Measurements from ENCODE around the gene TXN2.

TXN2 gene

DNA sequence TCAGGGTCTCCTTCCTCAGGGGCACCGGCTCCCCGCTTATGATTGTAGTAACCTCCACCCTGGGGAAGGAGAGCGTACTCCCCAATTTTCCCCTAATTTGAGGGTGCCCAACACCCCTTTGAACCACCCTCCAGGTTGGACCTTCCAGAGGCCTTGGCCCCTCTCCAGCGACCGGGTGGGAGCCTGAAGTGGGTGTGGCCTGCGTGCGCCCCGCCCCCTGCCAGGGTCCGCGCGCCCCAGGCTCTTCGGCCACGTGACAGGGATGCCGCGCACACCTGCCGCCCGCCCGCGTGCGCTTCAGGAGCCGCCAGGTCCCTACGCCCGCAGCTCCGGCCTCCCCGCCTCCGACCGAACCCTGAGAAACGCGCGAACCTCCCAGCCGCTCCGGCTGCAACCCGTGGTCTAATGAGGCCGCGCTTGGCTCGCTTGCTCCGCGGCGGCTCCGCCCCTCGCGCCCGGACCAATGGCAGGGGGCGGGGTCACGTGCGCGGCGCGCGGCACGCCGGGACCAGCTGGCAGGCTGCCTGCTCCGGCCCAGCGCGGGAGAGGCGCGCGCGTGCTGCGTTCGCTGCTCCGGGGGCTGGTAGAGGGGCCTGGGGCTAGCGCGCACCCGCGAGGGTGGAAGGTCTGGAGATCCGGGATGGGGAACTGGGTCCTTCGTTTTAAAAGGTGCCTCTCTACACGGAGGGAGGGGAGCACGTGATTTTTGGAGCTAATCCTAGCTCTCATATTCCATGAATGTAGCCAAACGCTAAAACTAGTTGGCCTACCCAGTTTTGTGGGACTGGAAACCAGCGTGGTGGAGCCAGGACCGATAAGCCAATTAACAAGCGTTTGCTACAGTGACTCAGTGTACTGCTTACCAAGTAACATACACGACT, 25.4 kb upstream of the TXN2 start, which contains the start of gene FOXRED2:
TSS of gene FOXRED2 (minus strand) at position 404 of the 881 bp plus-strand sequence. CDS start 618 bp downstream, outside the sequence.
- ATAC-seq (replicated peaks), result peak; percentile 92 to 96
- Mint-ChIP-seq H3K4me3 (peak within 1 kb of the TSS; percentile 83 to 87), H3K36me3 (peaks cover 28 to 38% of the 10 kb centered on the region in 2 donors), H3K27me3 (no peaks in the 10 kb centered on the region), H3K27ac (peak within 1 kb of the TSS; percentile 62), H3K9me3 (peaks cover 4% of the 10 kb centered on the region in 2 donors), H3K4me1 (peaks cover 18 to 39% of the 10 kb centered on the region in 2 donors)
- peak; percentile 87 for DNase-seq

DNA sequence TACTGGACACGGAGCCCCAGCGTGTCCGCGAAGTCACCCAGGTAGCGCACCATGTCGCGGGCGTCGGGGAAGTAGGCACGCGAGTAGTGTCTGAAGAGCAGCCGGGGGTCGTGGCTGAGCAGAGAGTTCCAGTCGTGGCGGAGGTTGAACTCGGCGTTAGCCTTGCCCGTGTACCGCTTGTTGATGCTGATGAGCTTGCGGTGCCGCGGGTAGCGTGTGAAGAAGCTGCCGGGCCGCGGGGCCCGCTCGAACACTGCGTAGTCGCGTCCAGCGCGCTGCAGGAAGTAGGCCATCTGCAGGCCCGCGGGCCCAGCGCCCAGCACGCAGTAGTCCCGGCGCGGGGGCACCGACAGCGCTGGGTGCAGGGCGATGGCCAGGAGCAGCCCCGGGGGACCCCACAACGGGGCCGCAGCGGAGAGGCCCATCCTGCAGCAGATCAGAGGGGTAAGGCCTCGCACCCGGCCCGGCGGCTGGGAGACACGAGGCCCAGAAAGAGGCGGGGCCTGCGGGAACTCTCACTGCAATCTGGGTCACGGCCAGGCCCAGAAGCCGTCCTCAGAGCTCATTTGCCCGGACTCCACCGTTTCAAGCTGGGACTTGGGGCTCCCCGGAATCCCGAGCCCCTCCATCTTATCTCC, 24.7 kb upstream of the TXN2 start:
- H3K27me3 Mint-ChIP-seq, result no peaks in the 10 kb centered on the region
- DNase-seq, result no peak
- no peak for ATAC-seq (replicated peaks)
- H3K36me3 Mint-ChIP-seq, result peaks cover 22 to 32% of the 10 kb centered on the region in 2 donors
- H3K4me1 Mint-ChIP-seq, result peaks cover 13 to 33% of the 10 kb centered on the region in 2 donors
- H3K4me3 Mint-ChIP-seq, result peak overlapping the region; percentile 83 to 87
- peaks cover 4% of the 10 kb centered on the region in 2 donors for H3K9me3 Mint-ChIP-seq
- peak overlapping the region; percentile 9 for H3K27ac Mint-ChIP-seq

GRCh38 chr22:36497910-36498665, 16.6 kb upstream of the TXN2 start:
- Mint-ChIP-seq H3K36me3 (peaks cover 31 to 45% of the 10 kb centered on the region in 2 donors), H3K27ac (no peak overlapping the region), H3K4me3 (no peak overlapping the region), H3K27me3 (no peaks in the 10 kb centered on the region), H3K9me3 (no peaks in the 10 kb centered on the region), H3K4me1 (peaks cover 7 to 15% of the 10 kb centered on the region in 2 donors)
- ATAC-seq (replicated peaks), result no peak
- DNase-seq, result no peak

GRCh38 chr22:36493690-36494110, 12.3 kb upstream of the TXN2 start:
- ATAC-seq (replicated peaks) (peak; percentile 93 to 94), DNase-seq (peak; percentile 77)
- Mint-ChIP-seq H3K4me1 (peaks cover 20 to 32% of the 10 kb centered on the region in 2 donors), H3K27me3 (no peaks in the 10 kb centered on the region), H3K36me3 (peaks cover 32 to 54% of the 10 kb centered on the region in 2 donors), H3K9me3 (no peaks in the 10 kb centered on the region), H3K27ac (peak overlapping the region; percentile 77), H3K4me3 (peak overlapping the region; percentile 61 to 67)

DNA sequence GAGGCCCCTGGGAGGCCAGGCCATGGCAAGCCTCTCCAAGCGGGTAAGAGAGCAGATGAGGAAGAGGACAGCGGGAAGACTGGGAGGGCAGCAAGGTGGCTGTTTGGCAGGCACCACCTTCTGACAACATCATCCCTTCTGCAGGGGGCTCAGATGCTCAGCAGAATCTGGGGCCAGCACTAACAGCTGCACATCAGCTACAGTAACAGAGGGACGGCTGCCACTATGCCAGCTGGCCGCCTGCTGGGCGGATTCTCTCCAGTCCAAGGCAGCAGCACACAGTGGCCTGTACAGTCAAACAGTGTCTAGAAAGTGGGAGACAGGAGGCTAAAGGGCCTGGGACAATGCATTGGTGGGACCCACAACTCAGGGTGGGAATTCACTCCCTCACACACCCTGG, 10.7 kb upstream of the TXN2 start:
- Mint-ChIP-seq H3K4me1 (peaks cover 20 to 32% of the 10 kb centered on the region in 2 donors), H3K27ac (peak overlapping the region; percentile 44), H3K27me3 (no peaks in the 10 kb centered on the region), H3K36me3 (peaks cover 30 to 46% of the 10 kb centered on the region in 2 donors), H3K9me3 (no peaks in the 10 kb centered on the region), H3K4me3 (peak overlapping the region; percentile 44 to 59)
- no peak for ATAC-seq (replicated peaks)
- DNase-seq, result no peak

DNA sequence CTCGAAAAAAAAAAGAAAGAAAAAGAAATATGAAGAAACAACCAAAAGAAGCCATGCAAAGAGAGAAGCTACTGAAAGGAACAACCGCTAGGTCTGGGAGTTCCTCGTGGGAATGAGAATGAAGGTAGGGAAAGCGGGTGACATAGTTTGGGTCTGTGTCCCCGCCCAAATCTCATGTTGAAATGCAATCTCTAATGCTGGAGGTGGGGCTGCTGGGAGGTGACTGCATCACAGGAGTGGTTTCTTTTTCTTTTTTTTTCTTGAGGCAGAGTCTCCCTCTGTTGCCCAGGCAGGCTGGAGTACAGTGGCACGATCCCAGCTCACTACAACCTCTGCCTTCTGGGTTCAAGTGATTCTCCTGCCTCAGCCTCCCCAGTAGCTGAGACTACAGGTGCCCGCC, 9.7 kb upstream of the TXN2 start:
- H3K4me1 Mint-ChIP-seq, result peaks cover 23 to 32% of the 10 kb centered on the region in 2 donors
- H3K27me3 Mint-ChIP-seq, result no peaks in the 10 kb centered on the region
- no peaks in the 10 kb centered on the region for H3K9me3 Mint-ChIP-seq
- ATAC-seq (replicated peaks) (no peak), DNase-seq (no peak)
- H3K27ac Mint-ChIP-seq, result peak overlapping the region; percentile 10
- no peak overlapping the region for H3K4me3 Mint-ChIP-seq
- peaks cover 29 to 49% of the 10 kb centered on the region in 2 donors for H3K36me3 Mint-ChIP-seq

DNA sequence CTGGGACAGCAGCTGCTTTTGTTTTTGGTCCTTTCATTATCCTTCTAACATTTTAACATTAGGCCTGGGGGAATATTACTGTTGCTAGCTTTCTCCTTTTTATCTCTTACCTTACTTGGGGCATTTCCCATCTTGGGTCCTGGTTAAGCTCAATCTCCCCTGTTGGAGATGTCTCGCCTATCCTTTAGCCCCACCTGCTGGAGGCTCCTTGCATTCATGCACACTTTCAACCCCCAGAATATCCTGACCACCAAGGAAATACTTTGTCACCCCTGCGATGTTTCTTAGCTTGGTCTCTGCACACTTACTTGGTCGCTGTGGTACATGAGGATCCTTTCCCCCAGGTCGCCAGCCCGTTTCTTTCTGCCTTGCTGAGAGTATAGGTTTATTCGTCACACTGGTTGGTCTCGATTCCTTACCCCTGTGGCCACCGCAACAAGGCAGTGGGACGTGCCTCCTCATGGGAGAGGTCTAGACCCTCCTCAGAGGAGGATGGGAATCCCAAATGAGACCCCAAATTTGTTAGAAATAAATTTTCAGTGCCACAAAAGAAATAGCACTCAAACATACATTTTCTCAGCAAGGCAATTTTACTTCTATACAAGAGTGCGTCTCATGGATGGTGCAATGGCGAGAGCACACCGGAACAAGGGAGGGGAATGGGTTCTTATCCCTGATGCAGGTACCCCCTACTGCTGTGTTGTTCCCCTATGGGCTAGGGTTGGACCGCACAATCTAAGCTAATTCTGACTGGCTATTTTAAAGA, 5.4 kb upstream of the TXN2 start:
- peaks cover 16 to 30% of the 10 kb centered on the region in 2 donors for H3K36me3 Mint-ChIP-seq
- no peak overlapping the region for H3K4me3 Mint-ChIP-seq
- no peaks in the 10 kb centered on the region for H3K27me3 Mint-ChIP-seq
- H3K27ac Mint-ChIP-seq, result no peak overlapping the region
- DNase-seq (peak; percentile 28), ATAC-seq (replicated peaks) (no peak)
- peaks cover 12 to 13% of the 10 kb centered on the region in 2 donors for H3K4me1 Mint-ChIP-seq
- no peaks in the 10 kb centered on the region for H3K9me3 Mint-ChIP-seq

- ATAC-seq (replicated peaks), result peak in 1 of 2 donors; percentile 64
- peak overlapping the region; percentile 100 for H3K27ac Mint-ChIP-seq
- no peak for DNase-seq
- peak overlapping the region; percentile 96 to 99 for H3K4me3 Mint-ChIP-seq
- peaks cover 14 to 20% of the 10 kb centered on the region in 2 donors for H3K4me1 Mint-ChIP-seq
- no peaks in the 10 kb centered on the region for H3K27me3 Mint-ChIP-seq
- no peaks in the 10 kb centered on the region for H3K9me3 Mint-ChIP-seq
- peaks cover 10 to 13% of the 10 kb centered on the region in 2 donors for H3K36me3 Mint-ChIP-seq
Measured at GRCh38 chr22:36480941-36481392, 473 bp downstream of the TXN2 start.

DNA sequence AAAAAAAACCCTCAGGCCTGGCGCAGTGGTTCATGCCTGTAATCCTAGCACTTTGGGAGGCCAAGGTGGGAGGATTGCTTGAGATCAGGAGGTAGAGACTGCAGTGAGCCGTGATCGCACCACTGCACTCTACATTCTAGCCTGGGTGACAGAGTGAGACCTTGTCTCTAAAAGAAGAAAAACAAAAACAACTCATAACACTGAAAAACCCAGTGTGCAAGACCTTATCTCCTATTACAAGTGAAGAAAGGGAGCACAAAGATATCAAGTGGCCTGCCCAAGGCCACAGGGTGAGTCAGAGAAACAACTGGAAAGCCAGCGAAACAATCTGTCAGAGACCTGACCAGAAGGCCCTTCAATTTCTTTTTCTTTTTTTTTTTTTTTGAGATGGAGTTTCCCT, 2.5 kb downstream of the TXN2 start:
- DNase-seq, result no peak

DNA sequence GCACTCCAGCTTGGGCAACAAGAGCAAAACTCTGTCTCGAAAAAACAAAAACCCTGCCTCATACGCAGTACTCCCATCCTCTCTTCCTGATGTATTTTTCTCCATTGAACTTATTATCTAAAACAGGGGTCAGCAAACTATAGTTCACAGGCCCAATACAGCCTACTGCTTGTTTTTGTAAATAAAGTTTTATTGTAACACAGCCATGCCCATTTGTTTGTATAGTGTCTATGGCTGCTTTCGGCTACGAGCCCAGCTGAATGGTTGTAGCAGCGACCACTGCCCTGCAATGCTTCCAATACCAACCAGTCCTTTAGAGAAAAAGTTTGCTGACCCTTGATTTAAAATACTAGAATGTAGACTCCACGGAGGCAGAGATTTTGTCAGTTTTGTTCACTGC, 6.1 kb downstream of the TXN2 start:
- Mint-ChIP-seq H3K36me3 (peaks cover 31 to 45% of the 10 kb centered on the region in 2 donors), H3K9me3 (no peaks in the 10 kb centered on the region), H3K27me3 (no peaks in the 10 kb centered on the region), H3K4me3 (no peak overlapping the region), H3K27ac (no peak overlapping the region), H3K4me1 (peaks cover 6 to 13% of the 10 kb centered on the region in 2 donors)
- no peak for ATAC-seq (replicated peaks)
- DNase-seq, result no peak

More for the DNA sequence above, 2.5 kb downstream of the TXN2 start:
- Mint-ChIP-seq H3K9me3 (no peaks in the 10 kb centered on the region), H3K36me3 (peaks cover 22 to 30% of the 10 kb centered on the region in 2 donors), H3K27me3 (no peaks in the 10 kb centered on the region), H3K27ac (no peak overlapping the region), H3K4me1 (peaks cover 16 to 25% of the 10 kb centered on the region in 2 donors), H3K4me3 (no peak overlapping the region)
- no peak for ATAC-seq (replicated peaks)

DNA sequence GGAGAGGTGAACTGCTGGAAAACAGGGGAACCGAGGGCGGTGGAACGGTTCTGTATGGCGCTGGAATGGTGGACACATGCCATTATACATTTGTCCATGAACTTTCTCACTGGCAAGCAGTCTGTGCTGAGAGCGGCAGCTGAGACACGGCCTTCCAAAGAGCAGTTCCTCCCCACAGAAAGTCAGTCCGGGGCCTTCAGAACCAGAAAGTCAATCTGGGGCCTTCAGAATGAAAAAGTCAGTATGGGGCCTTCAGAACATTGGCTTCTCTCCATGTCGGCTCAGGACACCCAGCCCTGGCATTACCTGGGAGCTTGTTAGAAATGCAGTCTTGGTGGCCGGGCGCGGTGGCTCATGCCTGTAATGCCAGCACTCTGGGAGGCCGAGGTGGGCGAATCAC, 8.8 kb downstream of the TXN2 start:
- ATAC-seq (replicated peaks) (no peak), DNase-seq (no peak)
- H3K36me3 Mint-ChIP-seq, result peaks cover 36 to 53% of the 10 kb centered on the region in 2 donors
- H3K9me3 Mint-ChIP-seq, result no peaks in the 10 kb centered on the region
- H3K4me1 Mint-ChIP-seq, result peaks cover 12 to 23% of the 10 kb centered on the region in 2 donors
- H3K4me3 Mint-ChIP-seq, result no peak overlapping the region
- no peaks in the 10 kb centered on the region for H3K27me3 Mint-ChIP-seq
- no peak overlapping the region for H3K27ac Mint-ChIP-seq

GRCh38 chr22:36471341-36471821, 10.1 kb downstream of the TXN2 start:
- H3K9me3 Mint-ChIP-seq, result no peaks in the 10 kb centered on the region
- DNase-seq (no peak), ATAC-seq (replicated peaks) (no peak)
- no peak overlapping the region for H3K4me3 Mint-ChIP-seq
- peaks cover 29 to 53% of the 10 kb centered on the region in 2 donors for H3K36me3 Mint-ChIP-seq
- H3K4me1 Mint-ChIP-seq, result peaks cover 16 to 35% of the 10 kb centered on the region in 2 donors
- H3K27me3 Mint-ChIP-seq, result no peaks in the 10 kb centered on the region
- H3K27ac Mint-ChIP-seq, result peak overlapping the region; percentile 75

DNA sequence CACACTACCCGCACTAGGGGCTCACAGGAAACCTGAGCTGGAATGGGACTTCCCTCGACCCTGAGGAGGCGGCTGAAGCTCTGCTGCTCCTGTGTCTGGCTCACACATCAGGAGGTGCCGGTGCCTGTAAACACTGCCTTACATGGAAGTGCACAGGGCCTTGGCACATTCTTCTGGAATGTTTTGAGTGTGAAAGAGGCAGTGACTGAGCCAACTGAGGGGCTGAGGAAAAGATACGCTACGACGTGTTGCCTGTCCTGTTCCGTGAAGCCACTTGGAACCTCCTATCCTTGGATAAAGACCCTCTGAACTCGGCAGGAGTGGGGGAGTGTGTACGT, 10.5 kb downstream of the TXN2 start:
- Mint-ChIP-seq H3K4me1 (peaks cover 19 to 38% of the 10 kb centered on the region in 2 donors), H3K27ac (no peak overlapping the region), H3K4me3 (no peak overlapping the region), H3K36me3 (peaks cover 32 to 54% of the 10 kb centered on the region in 2 donors), H3K27me3 (no peaks in the 10 kb centered on the region), H3K9me3 (no peaks in the 10 kb centered on the region)
- DNase-seq, result no peak
- no peak for ATAC-seq (replicated peaks)
